ENCODE results near the gene EIF3K. TPM values are rescaled to one million over a fixed set of nuclear protein-coding genes. Genes with fewer than 3 reads are reported as not detected.

EIF3K gene
- polyA plus RNA-seq, 1 donor (not counting 4 experiments of a cell fraction or from before 2014, with no cell fraction given), result 240 TPM

GRCh38 chr19:38596057-38596981 is 22.7 kb upstream of the EIF3K start:
- DNase-seq (ENCODE audit: low read depth, low spot score), result no peak
- dilution Hi-C loops (cut with MboI; ENCODE audit: extremely low pct_ligation_motif_present, low sequenced_read_pairs), result no loop called here
- H3K27me3 ChIP-seq (ENCODE audit: control insufficient read depth, extremely low read depth, insufficient read depth, low read length), result peaks cover 5% of the 10 kb centered on the region
- no peaks in the 10 kb centered on the region for H3K9me3 ChIP-seq (ENCODE audit: control insufficient read depth, low read depth, low read length)
- H3K27ac ChIP-seq (ENCODE audit: control insufficient read depth, insufficient read depth, low read length), result no peak overlapping the region
- no peak for TF ChIP-seq EZH2 (IDR thresholded peaks at IDR 0.05; ENCODE audit: low read length)
- TF ChIP-seq CTCF (optimal IDR thresholded peaks at IDR 0.05 in 1 of 3, IDR thresholded peaks at IDR 0.05 in 1 of 3, conservative IDR thresholded peaks at IDR 0.05 in 1 of 3; ENCODE audit: extremely low read depth in 1 of 3, insufficient read depth in 2 of 3, low read length in 3 of 3), result no peak
- peak overlapping the region in 1 of 3 experiments; percentile 5 for H3K4me3 ChIP-seq (ENCODE audit: control insufficient read depth in 2 of 3, extremely low read depth in 1 of 3, insufficient read depth in 2 of 3, low read depth in 1 of 3, low read length in 3 of 3)
- H3K79me2 ChIP-seq (ENCODE audit: control insufficient read depth, insufficient read depth, low read length), result no peaks in the 10 kb centered on the region
- H3K9me1 ChIP-seq (ENCODE audit: control insufficient read depth, extremely low read depth, insufficient read depth, low read length), result no peaks in the 10 kb centered on the region
- no peaks in the 10 kb centered on the region for H4K20me1 ChIP-seq (ENCODE audit: control insufficient read depth, extremely low read depth, insufficient read depth, low read length)
- FAIRE-seq, result no peak
- H3K9ac ChIP-seq (ENCODE audit: control insufficient read depth, extremely low read depth, insufficient read depth, low read length), result no peak overlapping the region
- H2AFZ ChIP-seq (ENCODE audit: control insufficient read depth, low read length), result peak overlapping the region; percentile 40
- H3K4me2 ChIP-seq (ENCODE audit: control insufficient read depth, extremely low read depth, insufficient read depth, low read depth, low read length), result peak overlapping the region; percentile 39
- H3K4me1 ChIP-seq (ENCODE audit: control insufficient read depth, extremely low read depth, insufficient read depth, low read length), result no peaks in the 10 kb centered on the region
- H3K36me3 ChIP-seq (ENCODE audit: control insufficient read depth in 2 of 2, extremely low read depth in 1 of 2, insufficient read depth in 2 of 2, low read length in 2 of 2), result no peaks in the 10 kb centered on the region

- no peak for TF ChIP-seq CTCF (optimal IDR thresholded peaks at IDR 0.05 in 1 of 3, IDR thresholded peaks at IDR 0.05 in 1 of 3, conservative IDR thresholded peaks at IDR 0.05 in 1 of 3; ENCODE audit: extremely low read depth in 1 of 3, insufficient read depth in 2 of 3, low read length in 3 of 3)
- TF ChIP-seq EZH2 (IDR thresholded peaks at IDR 0.05; ENCODE audit: low read length), result no peak
- no peak overlapping the region for H3K4me2 ChIP-seq (ENCODE audit: control insufficient read depth, extremely low read depth, insufficient read depth, low read depth, low read length)
- no peaks in the 10 kb centered on the region for H3K36me3 ChIP-seq (ENCODE audit: control insufficient read depth in 2 of 2, extremely low read depth in 1 of 2, insufficient read depth in 2 of 2, low read length in 2 of 2)
- peaks cover 5% of the 10 kb centered on the region for H3K27me3 ChIP-seq (ENCODE audit: control insufficient read depth, extremely low read depth, insufficient read depth, low read length)
- dilution Hi-C loops (cut with MboI; ENCODE audit: extremely low pct_ligation_motif_present, low sequenced_read_pairs), result no loop called here
- H3K4me1 ChIP-seq (ENCODE audit: control insufficient read depth, extremely low read depth, insufficient read depth, low read length), result no peaks in the 10 kb centered on the region
- no peaks in the 10 kb centered on the region for H3K9me1 ChIP-seq (ENCODE audit: control insufficient read depth, extremely low read depth, insufficient read depth, low read length)
- H4K20me1 ChIP-seq (ENCODE audit: control insufficient read depth, extremely low read depth, insufficient read depth, low read length), result no peaks in the 10 kb centered on the region
- H3K79me2 ChIP-seq (ENCODE audit: control insufficient read depth, insufficient read depth, low read length), result no peaks in the 10 kb centered on the region
- FAIRE-seq (no peak), DNase-seq (ENCODE audit: low read depth, low spot score) (no peak)
- no peak overlapping the region for H2AFZ ChIP-seq (ENCODE audit: control insufficient read depth, low read length)
- H3K27ac ChIP-seq (ENCODE audit: control insufficient read depth, insufficient read depth, low read length), result no peak overlapping the region
- H3K9me3 ChIP-seq (ENCODE audit: control insufficient read depth, low read depth, low read length), result no peaks in the 10 kb centered on the region
- no peak overlapping the region for H3K4me3 ChIP-seq (ENCODE audit: control insufficient read depth in 2 of 3, extremely low read depth in 1 of 3, insufficient read depth in 2 of 3, low read depth in 1 of 3, low read length in 3 of 3)
- H3K9ac ChIP-seq (ENCODE audit: control insufficient read depth, extremely low read depth, insufficient read depth, low read length), result no peak overlapping the region
These were observed 21.9 kb upstream of the EIF3K start for GRCh38 chr19:38597075-38597474.
